ENCODE data around the gene TMEM108.

GRCh38 chr3:133330065-133330464 lies 291.9 kb downstream of the TMEM108 start:
- TF ChIP-seq CTCF (IDR thresholded peaks at IDR 0.05) (no peak), POLR2A (IDR thresholded peaks at IDR 0.05) (no peak)
